GM12878 (cell line): Measurements from ENCODE around the gene FYB1. TPM values are rescaled to one million over a fixed set of nuclear protein-coding genes. Genes with fewer than 3 reads are reported as not detected.
A peak's percentile ranks its signal among the peaks of the same experiment; 100 is the strongest.

Source experiments
- BCLAF1 ChIP-seq: fragments of 450-650 bp; IDR thresholded peaks from 2 replicates; pipeline ENCODE4 v1.6.1; 2017; ENCODE audit warnings: antibody characterized with exemption, mild to moderate bottlenecking, moderate library complexity
- BRCA1 ChIP-seq: IDR thresholded peaks from 2 replicates; pipeline ENCODE4 v1.6.1; 2011; ENCODE audit warnings: low read depth, low read length, improper control_type of control experiment
- CREB1 ChIP-seq: IDR thresholded peaks from 2 replicates; pipeline ENCODE4 v1.6.1; 2012; ENCODE audit warnings: low read depth, mild to moderate bottlenecking, inconsistent platforms
- IKZF2 ChIP-seq, 2 experiments: fragments of 450-650 bp; IDR thresholded peaks; 2 replicates each; pipeline ENCODE4 v1.6.1; 2017; ENCODE audit warnings: mild to moderate bottlenecking in 2 of 2, moderate library complexity in 2 of 2
- KAT2A ChIP-seq: conservative IDR thresholded peaks from 2 replicates; pipeline ENCODE4 v1.6.1; 2011; ENCODE audit warnings: low read depth, low read length; ENCODE audit not compliant: control insufficient read depth
- LARP7 ChIP-seq: fragments of 450-650 bp; IDR thresholded peaks from 2 replicates; pipeline ENCODE4 v1.6.1; 2017; ENCODE audit warnings: mild to moderate bottlenecking
- MEF2B ChIP-seq: fragments of 450-650 bp; IDR thresholded peaks from 2 replicates; pipeline ENCODE4 v1.6.1; 2018; ENCODE audit warnings: mild to moderate bottlenecking, moderate library complexity; ENCODE audit not compliant: partially characterized antibody, poor library complexity, severe bottlenecking
- MTA2 ChIP-seq: fragments of 450-650 bp; IDR thresholded peaks from 2 replicates; pipeline ENCODE4 v1.6.1; 2016; ENCODE audit warnings: low read depth, mild to moderate bottlenecking, moderate library complexity
- NR2C2 ChIP-seq: IDR thresholded peaks from 2 replicates; pipeline ENCODE4 v1.6.1; 2011; ENCODE audit warnings: borderline replicate concordance, low read depth; ENCODE audit not compliant: control insufficient read depth, insufficient read length
- STAT1 ChIP-seq: fragments of 450-650 bp; conservative IDR thresholded peaks from 2 replicates; pipeline ENCODE4 v1.6.1; 2014; ENCODE audit warnings: antibody characterized with exemption, mild to moderate bottlenecking
- STAT3 ChIP-seq: IDR thresholded peaks from 2 replicates; pipeline ENCODE4 v1.6.1; 2011; ENCODE audit warnings: low read depth, low read length, improper control_type of control experiment
- polyA plus RNA-seq, 11 experiments: library from polyadenylated mRNA; depleted of rRNA in 4 of 11; unstranded in 6 of 11; stranded (reverse) in 5 of 11; fragments of >200 nt; fragmentation: Nextera tagmentation in 4 of 11; fragmentation: Illumina TruSeq in 1 of 11; extraction: Ambion mirVana in 4 of 11; extraction: Trizol in 1 of 11; gene quantifications; 1 replicate in 1 of 11; 2 replicates in 10 of 11; pipeline versions ENCODE4 v1.2.1 to v1.2.3, GENCODE V29; 2011 to 2016; ENCODE audit warnings: inconsistent platforms in 2 of 11, missing spikeins in 2 of 11, low read depth in 1 of 11
- total RNA-seq, 4 experiments: library from RNA; depleted of rRNA in 3 of 4; stranded (reverse); fragments of >200 nt in 3 of 4; fragmentation: Illumina TruSeq in 1 of 4; extraction: Trizol in 1 of 4; gene quantifications; 2 replicates each; pipeline versions ENCODE4 v1.2.1 to v1.2.3, GENCODE V29; 2013 to 2021

FYB1 gene
- total and polyA plus RNA-seq, 10 of the 15 experiments (the other 5 are each of a cell fraction or from before 2014, with no cell fraction given), result 0.06 to 4.3 (median 0.25) TPM; not detected in 2

- TF ChIP-seq KAT2A (no peak), LARP7 (peak; percentile 79), STAT3 (no peak), MEF2B (peak; percentile 74), BRCA1 (peak; percentile 81), NR2C2 (no peak), STAT1 (no peak), BCLAF1 (no peak), MTA2 (no peak), IKZF2 (IDR thresholded peaks at IDR 0.05) (peak; percentile 40 to 59; a peak in 3 of 4 replicates), CREB1 (0 out of 2 replicates have a peak, but pooled peaks have one; percentile 15)
- TF ChIP-seq, all 136 proteins: peak for 43
These were observed 145.1 kb downstream of the FYB1 start, which contains the start of gene RICTOR (continued) for GRCh38 chr5:39074017-39074814.
